GM12878 (cell line): ENCODE measurements around the gene WNT5B. TPM values are rescaled to one million over a fixed set of nuclear protein-coding genes. Genes with fewer than 3 reads are reported as not detected.

Experiments
- ATAC-seq: fragments of 200-7000 bp; cut with Tn5 transposase; 3 replicates; pipeline ENCODE4 v1.9.1; 2020; ENCODE audit warnings: mild to moderate bottlenecking, moderate library complexity
- BruUV-seq: library from RNA; stranded (reverse); fragments of 400-500 nt; replicated peaks from 2 replicates; lab custom pipeline; 2021; lab: Mats Ljungman, UMichigan
- CTCF ChIA-PET: fragments of 300-600 bp; sonication (Branson Sonifier 250); formaldehyde crosslinking; extraction: SDS; loops from one replicate; lab custom pipeline; 2021; ENCODE audit warnings: inconsistent platforms; lab: Yijun Ruan, JAX
- POLR2A ChIA-PET: fragments of 350-600 bp; formaldehyde crosslinking; extraction: SDS; loops from one replicate; lab custom pipeline; 2021; ENCODE audit warnings: inconsistent platforms; lab: Charles Lee
- RAD21 ChIA-PET: fragments of 300-600 bp; sonication (Branson Sonifier 250); formaldehyde crosslinking; loops from one replicate; lab custom pipeline; 2023; ENCODE audit warnings: antibody characterized with exemption; ENCODE audit not compliant: unreplicated experiment; lab: Charles Lee
- SMC1A ChIA-PET: fragments of 300-600 bp; sonication (Branson Sonifier 250); formaldehyde crosslinking; loops from one replicate; lab custom pipeline; 2023; ENCODE audit not compliant: unreplicated experiment, uncharacterized antibody; lab: Charles Lee
- DNase-seq: peaks from one replicate; pipeline ENCODE4 v3.0.0-alpha.2; 2011; ENCODE audit warnings: low read depth, low spot score
- FAIRE-seq: peaks from 3 replicates; lab custom pipeline; 2011; peaks lifted over from hg19 to GRCh38; lab: Jason Lieb, UNC
- H2AFZ ChIP-seq: 2 replicates; pipeline ENCODE4 v1.6.0; 2011; ENCODE audit warnings: low read depth, low read length, control low read depth; ENCODE audit not compliant: control insufficient read depth
- H3K27ac ChIP-seq: 2 replicates; pipeline ENCODE4 v1.5.1; 2011; ENCODE audit warnings: control low read depth; ENCODE audit not compliant: control insufficient read depth, insufficient read depth
- H3K27me3 ChIP-seq, 2 experiments: replicated peaks in 1 of 2; 2 replicates each; pipeline versions ENCODE4 v1.6.0 to v1.6.1; 2011; ENCODE audit warnings: low read length in 1 of 2; ENCODE audit not compliant: control insufficient read depth in 2 of 2, insufficient read depth in 2 of 2
- H3K36me3 ChIP-seq, 2 experiments: 2 replicates each; pipeline ENCODE4 v1.5.1; 2011; ENCODE audit warnings: low read length in 1 of 2; ENCODE audit not compliant: control insufficient read depth in 2 of 2, insufficient read depth in 2 of 2
- H3K4me1 ChIP-seq: 2 replicates; pipeline ENCODE4 v1.6.1; 2011; ENCODE audit warnings: mild to moderate bottlenecking, low read length, moderate library complexity, mixed read lengths; ENCODE audit not compliant: control insufficient read depth, insufficient read depth
- H3K4me2 ChIP-seq: 2 replicates; pipeline ENCODE4 v1.6.0; 2011; ENCODE audit warnings: control low read depth; ENCODE audit not compliant: control insufficient read depth, insufficient read depth
- H3K4me3 ChIP-seq: fragments of 200-600 bp; sonication (generic); 2 replicates; pipeline ENCODE4 v1.5.1; 2016
- H3K79me2 ChIP-seq: 2 replicates; pipeline ENCODE4 v1.6.0; 2011; ENCODE audit warnings: low read length; ENCODE audit not compliant: control insufficient read depth, insufficient read depth
- H3K9ac ChIP-seq: 2 replicates; pipeline ENCODE4 v1.8.0; 2011; ENCODE audit warnings: low read length, control low read depth, mixed read lengths; ENCODE audit not compliant: control insufficient read depth, insufficient read depth
- H3K9me3 ChIP-seq: replicated peaks from 3 replicates; pipeline ENCODE4 v1.5.1; 2011; ENCODE audit warnings: mild to moderate bottlenecking, low read length; ENCODE audit not compliant: control insufficient read depth, insufficient read depth
- H4K20me1 ChIP-seq: 2 replicates; pipeline ENCODE4 v1.6.0; 2011; ENCODE audit not compliant: control insufficient read depth, insufficient read depth
- BRCA1 ChIP-seq: IDR thresholded peaks from 2 replicates; pipeline ENCODE4 v1.6.1; 2011; ENCODE audit warnings: low read depth, low read length, improper control_type of control experiment
- CREM ChIP-seq: IDR thresholded peaks from 2 replicates; pipeline ENCODE4 v1.6.1; 2014; ENCODE audit warnings: antibody characterized with exemption, low read depth
- EGR1 ChIP-seq, 2 experiments: IDR thresholded peaks; 1 replicate in 1 of 2; 2 replicates in 1 of 2; pipeline ENCODE4 v1.6.1; 2011 to 2012; ENCODE audit warnings: low read depth in 2 of 2, low read length in 2 of 2, borderline replicate concordance in 1 of 2, mild to moderate bottlenecking in 1 of 2, moderate library complexity in 1 of 2
- EP300 ChIP-seq, 2 experiments: fragments of 150-350 bp in 1 of 2; IDR thresholded peaks; 2 replicates each; pipeline ENCODE4 v1.6.1; 2011 to 2012; ENCODE audit warnings: low read depth in 2 of 2, low read length in 2 of 2, borderline replicate concordance in 1 of 2, improper control_type of control experiment in 1 of 2, inconsistent platforms in 1 of 2; ENCODE audit not compliant: control insufficient read depth in 1 of 2
- FOXK2 ChIP-seq: fragments of 450-650 bp; IDR thresholded peaks from 2 replicates; pipeline ENCODE4 v1.6.1; 2017; ENCODE audit warnings: mild to moderate bottlenecking, moderate library complexity
- JUND ChIP-seq: IDR thresholded peaks from 2 replicates; pipeline ENCODE4 v1.6.1; 2012; ENCODE audit warnings: low read depth, mild to moderate bottlenecking, low read length, improper control_type of control experiment, moderate library complexity
- NBN ChIP-seq: fragments of 450-650 bp; IDR thresholded peaks from 2 replicates; pipeline ENCODE4 v1.6.1; 2016
- NFYB ChIP-seq: IDR thresholded peaks from 2 replicates; pipeline ENCODE4 v1.6.1; 2011; ENCODE audit warnings: low read depth, mild to moderate bottlenecking, low read length, improper control_type of control experiment, moderate library complexity; ENCODE audit not compliant: insufficient read depth
- PAX8 ChIP-seq: fragments of 450-650 bp; IDR thresholded peaks from 2 replicates; pipeline ENCODE4 v1.6.1; 2017; ENCODE audit warnings: mild to moderate bottlenecking, moderate library complexity
- STAT1 ChIP-seq: fragments of 450-650 bp; conservative IDR thresholded peaks from 2 replicates; pipeline ENCODE4 v1.6.1; 2014; ENCODE audit warnings: antibody characterized with exemption, mild to moderate bottlenecking
- SUPT20H ChIP-seq: IDR thresholded peaks from 2 replicates; pipeline ENCODE4 v1.6.1; 2011; ENCODE audit warnings: low read depth, mild to moderate bottlenecking, low read length, moderate library complexity, borderline replicate concordance; ENCODE audit not compliant: control insufficient read depth
- ZZZ3 ChIP-seq: IDR thresholded peaks from 2 replicates; pipeline ENCODE4 v1.6.1; 2011; ENCODE audit warnings: low read depth; ENCODE audit not compliant: control insufficient read depth, insufficient read length
- WGBS: methylation state at CpG from one replicate; pipeline ENCODE4 v1.1.6; 2016; ENCODE audit warnings: low lambda C conversion rate; ENCODE audit not compliant: insufficient replicate concordance, insufficient coverage; ENCODE audit errors: missing lambda C conversion rate; 5-methylcytosine and 5-hydroxymethylcytosine counted together
- in situ Hi-C: fragments of 300-500 bp; cut with MboI; formaldehyde crosslinking; loops from 9 replicates; pipeline ENCODE4 v1.14.3; 2018; ENCODE audit warnings: mixed read lengths
- intact Hi-C: fragments of 100-400 bp; cut with micrococcal nuclease; formaldehyde crosslinking; loops from one replicate; pipeline ENCODE4 v1.14.2; 2022; ENCODE audit not compliant: unreplicated experiment
- polyA plus RNA-seq, 11 experiments: library from polyadenylated mRNA; depleted of rRNA in 4 of 11; unstranded in 6 of 11; stranded (reverse) in 5 of 11; fragments of >200 nt; fragmentation: Nextera tagmentation in 4 of 11; fragmentation: Illumina TruSeq in 1 of 11; extraction: Ambion mirVana in 4 of 11; extraction: Trizol in 1 of 11; gene quantifications; 1 replicate in 1 of 11; 2 replicates in 10 of 11; pipeline versions ENCODE4 v1.2.1 to v1.2.3, GENCODE V29; 2011 to 2016; ENCODE audit warnings: inconsistent platforms in 2 of 11, missing spikeins in 2 of 11, low read depth in 1 of 11
- total RNA-seq, 4 experiments: library from RNA; depleted of rRNA in 3 of 4; stranded (reverse); fragments of >200 nt in 3 of 4; fragmentation: Illumina TruSeq in 1 of 4; extraction: Trizol in 1 of 4; gene quantifications; 2 replicates each; pipeline versions ENCODE4 v1.2.1 to v1.2.3, GENCODE V29; 2013 to 2021
- TF ChIP-seq, protein P1 (sequence below): fragments of 450-650 bp; IDR thresholded peaks from 2 replicates; pipeline ENCODE4 v1.6.1; 2017; ENCODE audit warnings: mild to moderate bottlenecking

Gene WNT5B
- total and polyA plus RNA-seq, 10 of the 15 experiments (the other 5 are each of a cell fraction or from before 2014, with no cell fraction given): 0.45 to 18.3 (median 5.4) TPM

DNA sequence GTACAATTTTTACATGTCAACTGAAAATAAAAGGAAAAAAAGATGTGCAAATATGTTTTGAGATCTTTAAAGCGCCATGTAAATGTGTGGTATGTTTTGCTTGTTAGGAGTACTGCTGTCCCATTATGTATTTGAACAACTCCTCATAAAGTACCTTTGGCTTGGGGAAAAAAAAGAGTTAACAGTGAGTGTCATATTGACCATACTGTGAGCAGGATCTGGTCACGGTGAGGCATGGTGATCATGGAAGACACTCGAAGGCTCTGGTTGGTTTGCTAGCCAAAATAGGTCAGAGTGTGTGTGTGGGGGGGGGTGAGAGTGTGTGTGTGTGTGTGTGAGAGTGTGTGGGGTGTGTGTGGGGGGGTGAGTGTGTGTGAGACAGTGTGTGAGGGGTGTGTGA lies 24.6 kb upstream of the WNT5B start:
- TF ChIP-seq PAX8 (no peak), BRCA1 (no peak), ZZZ3 (no peak), STAT1 (no peak), FOXK2 (no peak), NFYB (no peak), EGR1 (IDR thresholded peaks at IDR 0.05; ENCODE audit: borderline replicate concordance in 1 of 2, low read depth in 2 of 2, low read length in 2 of 2) (no peak), NBN (no peak), SUPT20H (no peak), CREM (no peak), EP300 (IDR thresholded peaks at IDR 0.05; ENCODE audit: borderline replicate concordance in 1 of 2, control insufficient read depth in 1 of 2, low read depth in 2 of 2, low read length in 2 of 2) (no peak), JUND (no peak)
- TF ChIP-seq, protein P1, sequence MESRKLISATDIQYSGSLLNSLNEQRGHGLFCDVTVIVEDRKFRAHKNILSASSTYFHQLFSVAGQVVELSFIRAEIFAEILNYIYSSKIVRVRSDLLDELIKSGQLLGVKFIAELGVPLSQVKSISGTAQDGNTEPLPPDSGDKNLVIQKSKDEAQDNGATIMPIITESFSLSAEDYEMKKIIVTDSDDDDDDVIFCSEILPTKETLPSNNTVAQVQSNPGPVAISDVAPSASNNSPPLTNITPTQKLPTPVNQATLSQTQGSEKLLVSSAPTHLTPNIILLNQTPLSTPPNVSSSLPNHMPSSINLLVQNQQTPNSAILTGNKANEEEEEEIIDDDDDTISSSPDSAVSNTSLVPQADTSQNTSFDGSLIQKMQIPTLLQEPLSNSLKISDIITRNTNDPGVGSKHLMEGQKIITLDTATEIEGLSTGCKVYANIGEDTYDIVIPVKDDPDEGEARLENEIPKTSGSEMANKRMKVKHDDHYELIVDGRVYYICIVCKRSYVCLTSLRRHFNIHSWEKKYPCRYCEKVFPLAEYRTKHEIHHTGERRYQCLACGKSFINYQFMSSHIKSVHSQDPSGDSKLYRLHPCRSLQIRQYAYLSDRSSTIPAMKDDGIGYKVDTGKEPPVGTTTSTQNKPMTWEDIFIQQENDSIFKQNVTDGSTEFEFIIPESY: no peak
- WGBS: 93% methylated on average over 3 of the region's 3 CpGs
- DNase-seq (no peak), ATAC-seq (no peak), FAIRE-seq (no peak)
- Histone ChIP-seq H3K4me3 (no peak overlapping the region), H3K4me2 (no peak overlapping the region), H4K20me1 (no peaks in the 10 kb centered on the region), H3K9ac (no peak overlapping the region), H3K27me3 (no peaks in the 10 kb centered on the region), H3K79me2 (no peaks in the 10 kb centered on the region; the same call in 1 of the 2 replicates), H3K36me3 (no peaks in the 10 kb centered on the region), H2AFZ (no peak overlapping the region), H3K27ac (no peak overlapping the region), H3K4me1 (peaks cover 48% of the 10 kb centered on the region), H3K9me3 (no peaks in the 10 kb centered on the region)
- ChIA-PET SMC1A (interaction anchor here (0.6 to 6.5 kb wide), 16 partner anchors 11 to 511 kb away, joined by 3 to 72 read pairs (median 11); no protein-coding TSS in a partner anchor), CTCF (interaction anchor here (0.7 to 6.3 kb wide), 13 partner anchors 14 to 646 kb away, joined by 3 to 79 read pairs (median 16); partner anchors contain the start of gene WNT5B), POLR2A (interaction anchor here (0.6 to 3.3 kb wide), 5 partner anchors 12 to 153 kb away, joined by 3 to 23 read pairs (median 6); no protein-coding TSS in a partner anchor), RAD21 (interaction anchor here (1.0 to 4.8 kb wide), 13 partner anchors 11 to 496 kb away, joined by 3 to 68 read pairs (median 15); partner anchors contain the start of gene WNT5B)
- in situ Hi-C loops (no loop called here), intact Hi-C loops (loop anchor here (5.0 kb wide), 1 partner anchor 182 kb away; no protein-coding TSS in a partner anchor)
- no TSS peak for BruUV-seq
